ENCODE results near the gene ADARB2. TPM values are rescaled to one million over a fixed set of nuclear protein-coding genes. Genes with fewer than 3 reads are reported as not detected.

ADARB2 gene
- total and polyA plus RNA-seq, 2 experiments from 2014 or later, result 2.0 to 5.0 TPM

GRCh38 chr10:1706256-1706655 lies 31.1 kb downstream of the ADARB2 start:
- H4K20me1 ChIP-seq (replicated peaks; ENCODE audit: insufficient read depth), result no peaks in the 10 kb centered on the region
- H2AFZ ChIP-seq, result no peak overlapping the region
- no peaks in the 10 kb centered on the region for H3F3A ChIP-seq (replicated peaks; ENCODE audit: low read depth)
- DNase-seq (ENCODE audit: low spot score) (no peak), ATAC-seq (no peak)
- no peaks in the 10 kb centered on the region for H3K27me3 ChIP-seq (ENCODE audit: insufficient read depth)
- Mint-ChIP-seq H3K36me3 (ENCODE audit: low read depth) (peaks cover 57% of the 10 kb centered on the region), H3K4me3 (no peak overlapping the region), H3K4me1 (peaks cover 5% of the 10 kb centered on the region; the same call in 2 of the 3 replicates), H3K27me3 (ENCODE audit: insufficient read depth, low read depth, poor library complexity) (peaks cover 12% of the 10 kb centered on the region), H3K9me3 (peaks cover 59% of the 10 kb centered on the region), H3K27ac (no peak overlapping the region)
- no peaks in the 10 kb centered on the region for H3K79me2 ChIP-seq (replicated peaks; ENCODE audit: insufficient read depth)
- H3K4me3 ChIP-seq, result no peak overlapping the region
- H3K9me2 ChIP-seq (ENCODE audit: insufficient read depth), result peaks cover 3% of the 10 kb centered on the region; the same call in 1 of the 2 replicates
- no peak overlapping the region for H3K4me2 ChIP-seq
- H3K4me1 ChIP-seq (ENCODE audit: insufficient read depth), result no peaks in the 10 kb centered on the region
- no peak overlapping the region for H3K27ac ChIP-seq (ENCODE audit: low read depth)
- peaks cover 10% of the 10 kb centered on the region; the same call in 1 of the 2 replicates for H3K36me3 ChIP-seq (ENCODE audit: insufficient read depth)
- TF ChIP-seq POLR2AphosphoS5 (IDR thresholded peaks at IDR 0.05; ENCODE audit: low read depth), result no peak
- TF ChIP-seq EZH2 (IDR thresholded peaks at IDR 0.05; ENCODE audit: low read depth, unreplicated experiment), result no peak

- no peaks in the 10 kb centered on the region for H4K20me1 ChIP-seq (replicated peaks; ENCODE audit: insufficient read depth)
- no peaks in the 10 kb centered on the region for H3K4me1 Mint-ChIP-seq
- no peak overlapping the region for H3K27ac ChIP-seq (ENCODE audit: low read depth)
- peaks cover 14% of the 10 kb centered on the region for H3K9me3 Mint-ChIP-seq
- H3F3A ChIP-seq (replicated peaks; ENCODE audit: low read depth), result peaks cover 7% of the 10 kb centered on the region; the same call in 1 of the 2 replicates
- no peak overlapping the region for H3K4me2 ChIP-seq
- TF ChIP-seq JUNB (IDR thresholded peaks at IDR 0.05; ENCODE audit: unreplicated experiment) (no peak), NANOG (IDR thresholded peaks at IDR 0.05; ENCODE audit: borderline replicate concordance) (no peak), CTCF (conservative IDR thresholded peaks at IDR 0.05; ENCODE audit: low read depth in 2 of 2) (peak; percentile 50 to 71), POLR2AphosphoS5 (IDR thresholded peaks at IDR 0.05; ENCODE audit: low read depth) (no peak), STAT1 (IDR thresholded peaks at IDR 0.05; ENCODE audit: unreplicated experiment) (no peak), EZH2 (IDR thresholded peaks at IDR 0.05; ENCODE audit: low read depth, unreplicated experiment) (no peak), ZNF331 (CRISPR knock-in tag; IDR thresholded peaks at IDR 0.05; ENCODE audit: low read depth) (no peak)
- no peaks in the 10 kb centered on the region for H3K9me2 ChIP-seq (ENCODE audit: insufficient read depth)
- H3K79me2 ChIP-seq (replicated peaks; ENCODE audit: insufficient read depth), result no peaks in the 10 kb centered on the region
- H3K36me3 Mint-ChIP-seq (ENCODE audit: low read depth), result peaks cover 18% of the 10 kb centered on the region
- no peaks in the 10 kb centered on the region for H3K27me3 ChIP-seq (ENCODE audit: insufficient read depth)
- no peak overlapping the region for H3K4me3 ChIP-seq
- H3K36me3 ChIP-seq (ENCODE audit: insufficient read depth), result no peaks in the 10 kb centered on the region
- no peak overlapping the region for H2AFZ ChIP-seq
- no peaks in the 10 kb centered on the region for H3K4me1 ChIP-seq (ENCODE audit: insufficient read depth)
- no peak overlapping the region for H3K4me3 Mint-ChIP-seq
- H3K27ac Mint-ChIP-seq, result no peak overlapping the region
- H3K27me3 Mint-ChIP-seq (ENCODE audit: insufficient read depth, low read depth, poor library complexity), result peaks cover under 1% of the 10 kb centered on the region
- peak; percentile 50 for ATAC-seq
- peak; percentile 41 for DNase-seq (ENCODE audit: low spot score)
These were observed 39.1 kb downstream of the ADARB2 start for GRCh38 chr10:1698185-1698584.

DNA sequence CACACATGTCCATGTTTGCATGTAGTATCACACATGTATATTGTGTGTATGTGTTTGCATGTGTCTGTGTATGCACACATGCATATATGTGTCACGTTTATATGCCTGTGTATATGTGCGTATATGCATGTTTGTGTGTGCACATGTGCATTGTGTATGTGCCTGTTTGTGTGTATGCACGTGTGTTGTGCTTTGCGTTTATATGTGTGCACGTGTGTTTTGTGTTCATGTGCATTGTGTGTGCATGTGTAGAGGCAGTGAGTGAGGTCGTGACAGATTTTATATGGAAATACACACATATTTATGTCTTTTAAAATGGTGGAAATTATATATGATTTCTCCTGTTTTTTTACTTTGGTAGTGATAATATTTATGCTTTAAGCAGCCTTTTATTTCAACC lies 41.2 kb downstream of the ADARB2 start:
- Mint-ChIP-seq H3K9me3 (no peaks in the 10 kb centered on the region; the same call in 2 of the 3 replicates), H3K27ac (no peak overlapping the region), H3K4me3 (no peak overlapping the region), H3K36me3 (ENCODE audit: low read depth) (peaks cover 2% of the 10 kb centered on the region; the same call in 1 of the 3 replicates), H3K27me3 (ENCODE audit: insufficient read depth, low read depth, poor library complexity) (peaks cover 1% of the 10 kb centered on the region), H3K4me1 (peaks cover 3% of the 10 kb centered on the region; the same call in 1 of the 3 replicates)
- Histone ChIP-seq H3K4me1 (ENCODE audit: insufficient read depth) (no peaks in the 10 kb centered on the region), H4K20me1 (replicated peaks; ENCODE audit: insufficient read depth) (no peaks in the 10 kb centered on the region), H3K36me3 (ENCODE audit: insufficient read depth) (no peaks in the 10 kb centered on the region), H3K9me2 (ENCODE audit: insufficient read depth) (no peaks in the 10 kb centered on the region), H3K27me3 (ENCODE audit: insufficient read depth) (no peaks in the 10 kb centered on the region), H3F3A (replicated peaks; ENCODE audit: low read depth) (peaks cover 7% of the 10 kb centered on the region; the same call in 1 of the 2 replicates), H3K4me3 (no peak overlapping the region), H3K79me2 (replicated peaks; ENCODE audit: insufficient read depth) (no peaks in the 10 kb centered on the region), H3K27ac (ENCODE audit: low read depth) (no peak overlapping the region), H3K4me2 (no peak overlapping the region), H2AFZ (no peak overlapping the region)
- DNase-seq (ENCODE audit: low spot score) (no peak), ATAC-seq (no peak)
- TF ChIP-seq ZNF114 (CRISPR knock-in tag; IDR thresholded peaks at IDR 0.05) (no peak), CREB1 (CRISPR knock-in tag; IDR thresholded peaks at IDR 0.05; ENCODE audit: low read depth) (no peak), NANOG (IDR thresholded peaks at IDR 0.05; ENCODE audit: borderline replicate concordance) (no peak), ZNF331 (CRISPR knock-in tag; IDR thresholded peaks at IDR 0.05; ENCODE audit: low read depth) (no peak)
- TF ChIP-seq, protein P1, sequence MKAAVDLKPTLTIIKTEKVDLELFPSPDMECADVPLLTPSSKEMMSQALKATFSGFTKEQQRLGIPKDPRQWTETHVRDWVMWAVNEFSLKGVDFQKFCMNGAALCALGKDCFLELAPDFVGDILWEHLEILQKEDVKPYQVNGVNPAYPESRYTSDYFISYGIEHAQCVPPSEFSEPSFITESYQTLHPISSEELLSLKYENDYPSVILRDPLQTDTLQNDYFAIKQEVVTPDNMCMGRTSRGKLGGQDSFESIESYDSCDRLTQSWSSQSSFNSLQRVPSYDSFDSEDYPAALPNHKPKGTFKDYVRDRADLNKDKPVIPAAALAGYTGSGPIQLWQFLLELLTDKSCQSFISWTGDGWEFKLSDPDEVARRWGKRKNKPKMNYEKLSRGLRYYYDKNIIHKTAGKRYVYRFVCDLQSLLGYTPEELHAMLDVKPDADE (IDR thresholded peaks at IDR 0.05), result no peak
